ENCODE data around the gene BCAS1.
"Not testable (repeated sequence)": the region's sequence is repeated elsewhere in the genome, so short reads cannot be mapped to it uniquely, and the experiment has no call there.

BCAS1 gene

DNA sequence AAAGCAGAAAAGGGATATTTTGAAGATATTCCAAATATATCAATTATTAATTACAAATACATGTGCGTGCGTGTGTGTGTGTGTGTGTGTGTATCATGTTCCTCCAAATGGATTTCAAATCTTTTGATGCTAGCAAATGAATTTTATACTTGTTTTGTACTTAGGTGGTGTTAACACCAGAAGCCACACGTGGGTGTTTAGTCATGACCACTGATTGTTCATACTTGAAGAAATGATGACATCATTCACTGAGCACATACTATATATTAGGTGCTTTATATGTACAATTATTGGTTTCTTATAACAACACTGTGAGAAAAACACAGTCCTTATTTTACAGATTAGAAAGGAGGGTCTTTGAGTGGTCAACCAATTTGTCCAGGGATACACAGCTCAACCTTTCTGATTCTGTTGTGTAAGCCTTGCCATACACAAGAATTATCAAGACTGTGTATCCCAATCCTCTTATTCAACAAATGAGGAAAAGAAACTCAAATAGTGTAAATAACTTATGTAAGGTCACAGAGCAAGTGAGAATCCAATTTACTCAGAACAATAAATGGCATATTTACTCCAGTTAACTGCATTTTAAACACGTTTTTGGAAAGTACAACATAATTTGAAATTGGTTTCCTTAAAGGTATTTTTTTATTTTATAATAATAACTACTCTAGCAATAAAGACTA is 88.5 kb downstream of the BCAS1 start:
- DNase-seq, result no peak

DNA sequence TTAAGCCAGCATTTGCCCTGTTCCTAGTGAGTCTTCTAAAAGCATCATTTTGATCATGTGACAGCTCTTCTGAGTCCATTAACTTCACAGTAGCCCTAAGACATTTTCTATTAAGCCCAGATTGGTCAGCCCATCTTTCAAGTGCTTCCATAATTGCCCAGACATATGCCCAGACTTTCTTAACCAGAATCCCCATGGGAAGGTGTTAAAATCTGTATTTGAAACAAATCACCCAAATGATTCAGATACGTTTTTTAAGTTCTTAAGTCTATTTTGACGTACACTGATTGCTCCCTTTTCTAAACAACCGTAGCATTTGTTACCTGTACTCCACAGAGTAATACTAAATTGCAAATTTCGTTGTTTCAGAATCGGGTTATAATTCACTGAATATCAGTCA is 89.3 kb downstream of the BCAS1 start:
- DNase-seq, result no peak

DNA sequence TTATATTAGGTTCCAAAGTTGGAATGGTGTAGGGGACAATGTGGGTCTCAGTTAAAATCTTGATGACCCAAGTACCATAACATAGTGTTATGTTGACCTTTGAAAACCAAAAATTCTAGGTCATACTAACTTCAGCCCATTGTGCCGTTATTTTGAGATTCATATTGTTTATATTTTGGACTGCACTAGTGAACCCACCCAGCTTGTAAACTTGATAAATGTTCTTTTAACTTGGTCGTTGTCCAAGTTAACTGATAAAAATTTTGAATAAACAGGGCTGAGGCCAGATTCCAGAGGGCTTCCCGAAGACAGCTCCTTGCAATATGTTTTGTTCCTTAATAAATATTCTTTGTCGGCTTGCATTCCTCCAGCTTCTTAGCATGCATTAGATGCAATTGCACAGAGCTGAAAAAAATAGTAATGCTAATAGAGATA is 90.3 kb downstream of the BCAS1 start:
- DNase-seq, result no peak

DNA sequence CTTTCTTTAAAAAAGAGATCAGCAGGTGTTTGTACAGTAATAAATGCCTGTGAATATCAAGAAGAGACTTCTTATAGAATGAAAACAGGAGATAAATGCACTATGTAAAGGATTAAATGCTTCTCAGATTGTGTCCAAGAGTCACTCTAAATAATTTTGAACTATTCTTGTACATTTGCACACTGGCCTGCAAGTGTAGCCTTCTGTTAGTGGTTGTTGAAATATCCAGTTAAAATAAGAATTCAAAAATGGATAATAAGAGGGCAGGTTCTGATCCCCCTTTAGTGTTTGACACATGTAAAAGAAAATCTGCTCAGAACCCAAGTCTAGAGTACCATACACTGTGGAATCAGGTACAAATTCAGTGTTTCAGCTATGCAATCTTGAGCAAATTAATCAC is 91.9 kb downstream of the BCAS1 start:
- DNase-seq, result no peak

DNA sequence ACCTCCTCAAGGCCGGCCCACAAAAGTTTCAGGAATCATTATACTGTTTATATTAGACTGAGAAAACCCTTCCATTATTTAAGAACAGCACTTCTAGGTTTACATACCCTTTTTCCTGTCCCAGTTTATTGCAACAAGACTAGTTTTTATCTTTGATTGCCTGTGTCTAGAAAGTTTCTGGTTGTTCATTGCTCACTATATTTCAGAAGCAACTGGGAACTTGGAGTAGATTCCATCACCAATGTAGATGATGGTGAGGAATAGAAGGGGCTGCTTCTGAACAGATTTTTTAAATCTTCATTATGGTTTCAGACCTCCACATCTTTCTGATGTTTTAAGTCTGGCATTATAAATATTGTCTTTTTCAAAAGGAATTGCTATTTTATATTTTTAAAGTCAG is 93.0 kb downstream of the BCAS1 start:
- DNase-seq, result no peak

GRCh38 chr20:53975761-53976160 is 94.6 kb downstream of the BCAS1 start:
- DNase-seq, result no peak

GRCh38 chr20:53974785-53975555 is 95.4 kb downstream of the BCAS1 start:
- no peak for DNase-seq

DNA sequence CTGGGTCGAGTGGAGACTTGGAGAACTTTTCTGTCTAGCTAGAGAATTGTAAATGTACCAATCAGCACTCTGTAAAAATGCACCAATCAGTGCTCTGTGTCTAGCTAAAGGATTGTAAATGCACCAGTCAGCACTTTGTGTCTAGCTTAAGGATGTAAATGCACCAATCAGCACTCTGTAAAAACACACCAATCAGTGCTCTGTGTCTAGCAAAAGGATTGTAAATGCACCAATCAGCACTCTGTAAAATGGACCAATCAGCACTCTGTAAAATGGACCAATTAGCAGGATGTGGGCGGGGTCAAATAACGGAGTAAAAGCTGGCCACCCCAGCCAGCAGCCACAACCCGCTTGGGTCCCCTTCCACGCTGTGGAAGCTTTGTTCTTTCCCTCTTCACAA is 96.5 kb downstream of the BCAS1 start:
- not testable (repeated sequence) for DNase-seq

DNA sequence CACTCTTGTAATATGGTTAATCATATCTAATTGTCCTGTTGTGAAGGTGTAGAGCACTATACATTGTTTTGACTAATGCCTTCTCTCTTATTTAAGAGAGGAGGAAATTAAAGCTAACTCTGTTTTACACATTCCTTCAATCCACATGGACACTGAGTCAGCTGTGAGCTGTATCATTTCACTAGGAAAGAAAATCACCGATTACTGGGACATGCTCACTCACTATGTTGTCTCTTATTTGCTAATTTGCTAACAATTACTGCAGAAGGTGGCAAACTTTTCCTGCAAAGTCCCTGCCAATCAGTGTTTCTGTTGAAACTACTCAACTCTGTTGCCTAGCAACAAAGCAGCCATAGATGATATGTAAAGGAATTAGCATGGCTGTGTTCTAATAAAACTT is 98.2 kb downstream of the BCAS1 start:
- no peak for DNase-seq

DNA sequence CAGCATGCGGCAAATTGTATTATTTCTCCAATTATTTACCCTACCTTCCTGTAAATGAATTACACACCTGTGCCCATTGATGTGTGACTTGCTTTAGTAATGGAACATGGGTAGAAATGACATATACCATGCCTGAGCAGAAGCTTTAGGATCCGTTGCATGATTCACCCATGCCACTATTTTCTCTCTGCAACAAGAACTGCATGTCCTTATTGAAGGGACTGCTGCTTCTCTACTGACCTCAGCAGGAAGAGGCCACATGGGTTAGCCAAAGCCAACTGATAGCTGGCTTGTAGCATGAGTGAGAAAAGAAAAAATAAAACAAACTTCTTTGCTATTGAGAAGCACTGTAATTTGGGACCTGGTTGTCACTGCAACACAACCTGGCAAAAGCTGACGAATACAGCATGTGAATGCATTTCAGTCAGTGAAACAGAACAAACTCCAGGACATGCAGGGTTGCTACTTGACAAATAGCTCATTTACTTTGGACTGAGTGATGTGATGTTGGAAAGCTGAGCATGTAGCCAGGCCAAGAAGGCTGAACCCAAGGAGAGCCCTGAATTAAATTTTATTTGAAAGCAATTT is 99.2 kb downstream of the BCAS1 start:
- DNase-seq, result no peak

DNA sequence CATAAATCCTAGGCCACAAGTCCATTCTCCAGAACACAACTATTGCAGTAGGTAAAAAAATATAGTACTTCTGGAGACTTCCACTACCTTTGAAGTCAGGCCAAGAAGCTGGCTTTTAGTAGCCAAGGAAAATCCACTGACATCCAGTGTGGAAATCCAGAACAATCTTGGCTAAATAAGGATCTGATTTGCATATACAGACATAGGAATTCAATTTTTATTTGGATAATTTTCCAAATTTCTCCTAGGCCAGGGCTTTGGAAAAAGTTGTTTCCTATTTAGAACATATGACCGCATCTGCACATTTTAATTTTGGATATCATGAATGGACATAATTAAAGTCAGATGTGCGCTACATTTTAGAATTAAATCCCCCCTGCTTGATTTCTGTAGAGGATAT is 100.2 kb downstream of the BCAS1 start:
- DNase-seq, result no peak

- DNase-seq, result no peak
These were observed 102.9 kb downstream of the BCAS1 start for GRCh38 chr20:53967527-53967926.

DNA sequence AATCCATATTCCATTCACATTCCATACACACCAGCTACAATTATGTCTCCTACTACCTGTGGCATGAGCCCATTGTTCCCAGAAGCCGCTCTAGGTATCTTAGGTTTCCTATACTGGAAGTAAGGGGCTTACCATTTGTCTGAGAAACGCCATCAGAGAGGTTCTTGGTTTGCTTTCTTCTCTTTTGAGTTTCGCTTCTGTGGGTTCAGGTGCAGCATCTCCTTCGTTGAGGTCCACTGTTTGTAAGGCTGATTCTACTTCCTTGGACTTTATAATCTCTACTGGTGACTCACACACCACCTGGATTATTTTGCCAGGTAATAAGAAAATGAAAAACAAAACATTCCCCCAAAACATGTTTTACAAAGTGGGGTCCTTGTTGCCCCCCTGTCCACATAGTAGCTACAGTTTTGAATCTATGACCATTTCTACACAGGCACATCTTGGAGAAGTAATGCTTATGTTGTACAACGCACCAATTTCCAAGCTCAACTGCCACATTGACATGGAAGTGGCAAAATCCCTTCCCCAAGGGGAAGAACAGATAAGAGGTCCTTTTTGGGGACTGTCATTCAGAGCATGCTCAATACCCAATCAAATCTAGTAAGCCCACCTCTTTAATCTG is 103.5 kb downstream of the BCAS1 start:
- DNase-seq, result no peak

DNA sequence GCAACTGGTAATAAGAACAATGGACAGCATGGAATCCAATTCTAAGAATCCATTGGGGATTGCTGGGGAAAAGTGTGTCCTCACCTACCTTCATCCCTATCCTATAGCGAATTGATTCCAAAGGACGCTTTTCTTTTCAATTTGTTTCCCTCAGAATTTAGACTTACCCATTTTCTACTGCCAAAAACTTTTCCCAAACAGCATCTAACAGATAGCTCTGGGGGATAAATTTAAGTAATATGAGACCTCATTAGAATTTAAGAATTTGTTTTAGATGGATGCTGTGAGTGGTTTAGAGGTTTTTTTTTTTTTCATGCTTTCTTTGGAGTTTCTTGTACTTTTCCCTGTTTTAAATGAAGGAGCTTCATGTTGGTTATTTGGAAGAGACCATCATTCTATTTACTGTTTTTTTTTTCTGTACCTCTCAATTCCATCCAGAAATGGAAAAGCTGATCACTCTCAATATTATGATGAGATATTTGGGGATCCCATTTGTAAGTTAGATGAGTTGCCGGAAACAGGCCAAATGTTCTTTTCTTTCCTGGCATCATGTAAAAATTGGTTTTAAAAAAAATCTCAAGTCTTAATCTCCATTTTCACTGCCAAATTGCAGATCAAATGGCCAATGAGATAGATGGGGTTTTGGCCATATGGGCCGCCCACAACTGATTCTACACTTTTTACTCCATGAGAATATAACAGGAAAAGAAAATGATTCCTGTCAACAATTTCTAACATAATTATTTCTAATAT is 105.7 kb downstream of the BCAS1 start:
- no peak for DNase-seq

- DNase-seq, result no peak
These were observed 106.3 kb downstream of the BCAS1 start for GRCh38 chr20:53964067-53964466.

DNA sequence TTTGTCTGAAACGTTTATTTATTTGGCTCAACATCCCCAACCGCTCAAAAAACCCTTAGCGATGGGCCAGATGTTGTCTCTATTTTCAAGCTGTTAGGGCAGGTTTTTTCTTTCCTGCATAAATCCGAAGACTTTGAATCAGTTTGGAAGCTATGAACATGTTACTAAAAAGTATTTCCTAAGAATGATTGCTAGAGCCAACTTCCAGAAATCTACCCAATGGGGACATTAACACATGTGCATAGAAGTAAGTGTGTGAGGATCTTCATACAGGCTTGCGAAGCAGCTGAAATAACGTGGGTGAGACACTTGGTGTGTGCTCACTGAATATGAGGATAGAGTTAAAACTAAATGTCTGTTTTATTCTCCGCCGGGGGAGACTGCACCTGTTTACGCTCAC is 106.8 kb downstream of the BCAS1 start:
- no peak for DNase-seq

GRCh38 chr20:53962388-53962787 is 108.0 kb downstream of the BCAS1 start:
- no peak for DNase-seq

DNA sequence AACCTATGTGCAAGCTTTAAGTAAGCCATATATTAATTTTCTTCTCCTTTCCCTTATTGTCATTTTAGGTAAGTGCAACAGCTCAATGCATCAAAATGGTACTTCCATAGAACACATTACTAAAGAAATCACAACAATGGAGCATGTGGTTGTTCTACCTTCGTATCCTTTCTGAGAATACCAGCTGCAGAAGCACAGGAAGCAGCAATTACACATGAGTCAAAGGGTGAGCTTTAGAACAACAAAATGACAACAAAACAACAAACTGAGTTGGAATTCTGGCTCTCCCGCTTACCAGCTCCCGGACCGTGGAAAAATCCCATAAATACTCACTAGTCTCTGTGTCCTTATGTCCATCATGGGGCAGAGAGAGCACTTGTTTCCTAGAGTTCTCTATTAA is 108.9 kb downstream of the BCAS1 start:
- no peak for DNase-seq

- no peak for DNase-seq
These were observed 109.7 kb downstream of the BCAS1 start for GRCh38 chr20:53960579-53961272.

- no peak for DNase-seq
These were observed 110.3 kb downstream of the BCAS1 start for GRCh38 chr20:53959911-53960578.

DNA sequence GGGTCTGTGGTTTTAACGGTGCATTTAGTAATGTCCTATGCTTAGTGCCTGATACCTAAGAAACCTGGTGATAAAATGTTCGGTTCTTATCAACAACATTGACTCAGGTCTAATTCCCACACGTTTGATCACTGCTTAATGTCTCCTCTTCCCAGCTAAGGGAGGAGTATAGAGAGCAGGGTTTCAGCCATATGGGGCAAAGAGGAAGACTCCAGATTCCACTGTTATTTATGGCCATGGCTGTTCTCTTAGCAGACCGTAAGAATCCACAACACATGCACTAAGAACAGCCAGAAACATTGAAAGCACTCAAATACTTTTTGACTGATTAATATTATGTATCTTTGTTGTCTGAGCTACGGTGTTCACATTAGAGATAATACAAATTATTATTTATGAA is 112.1 kb downstream of the BCAS1 start:
- no peak for DNase-seq
